Measurements from ENCODE around the gene ADK. TPM values are rescaled to one million over a fixed set of nuclear protein-coding genes. Genes with fewer than 3 reads are reported as not detected.

The ADK gene
- total and polyA plus RNA-seq, 2 experiments from 2014 or later = 39.9 to 53.0 TPM

- Histone ChIP-seq H3K79me2 (replicated peaks; ENCODE audit: insufficient read depth) (peaks cover 56% of the 10 kb centered on the region), H3K4me3 (no peak overlapping the region), H2AFZ (no peak overlapping the region), H3K4me1 (ENCODE audit: insufficient read depth) (no peaks in the 10 kb centered on the region), H3F3A (replicated peaks; ENCODE audit: low read depth) (no peaks in the 10 kb centered on the region), H3K9me2 (ENCODE audit: insufficient read depth) (no peaks in the 10 kb centered on the region), H3K27me3 (ENCODE audit: insufficient read depth) (no peaks in the 10 kb centered on the region), H3K27ac (ENCODE audit: low read depth) (no peak overlapping the region), H3K4me2 (no peak overlapping the region), H3K36me3 (ENCODE audit: insufficient read depth) (no peaks in the 10 kb centered on the region), H4K20me1 (replicated peaks; ENCODE audit: insufficient read depth) (peaks cover 15% of the 10 kb centered on the region; the same call in 1 of the 2 replicates)
- Mint-ChIP-seq H3K4me1 (peaks cover 3% of the 10 kb centered on the region; the same call in 2 of the 3 replicates), H3K4me3 (no peak overlapping the region), H3K9me3 (no peaks in the 10 kb centered on the region), H3K27ac (no peak overlapping the region), H3K36me3 (ENCODE audit: low read depth) (no peaks in the 10 kb centered on the region), H3K27me3 (ENCODE audit: insufficient read depth, low read depth, poor library complexity) (peaks cover 2% of the 10 kb centered on the region)
- ATAC-seq (no peak), DNase-seq (ENCODE audit: low spot score) (no peak)
- no peak for TF ChIP-seq CREB1 (CRISPR knock-in tag; IDR thresholded peaks at IDR 0.05; ENCODE audit: low read depth)
- TF ChIP-seq STAT1 (IDR thresholded peaks at IDR 0.05; ENCODE audit: unreplicated experiment) = no peak
These were observed 16.4 kb downstream of the ADK start for GRCh38 chr10:74167443-74167842.

- Mint-ChIP-seq H3K9me3 (no peaks in the 10 kb centered on the region), H3K27me3 (ENCODE audit: insufficient read depth, low read depth, poor library complexity) (peaks cover 2% of the 10 kb centered on the region), H3K36me3 (ENCODE audit: low read depth) (no peaks in the 10 kb centered on the region), H3K4me3 (no peak overlapping the region), H3K27ac (no peak overlapping the region), H3K4me1 (peaks cover 5% of the 10 kb centered on the region; the same call in 2 of the 3 replicates)
- H3F3A ChIP-seq (replicated peaks; ENCODE audit: low read depth) = no peaks in the 10 kb centered on the region
- H2AFZ ChIP-seq = no peak overlapping the region
- H3K4me3 ChIP-seq = no peak overlapping the region
- ATAC-seq = no peak
- H3K27ac ChIP-seq (ENCODE audit: low read depth) = no peak overlapping the region
- no peaks in the 10 kb centered on the region for H3K27me3 ChIP-seq (ENCODE audit: insufficient read depth)
- H3K79me2 ChIP-seq (replicated peaks; ENCODE audit: insufficient read depth) = peaks cover 23% of the 10 kb centered on the region
- no peak for DNase-seq (ENCODE audit: low spot score)
- no peaks in the 10 kb centered on the region for H3K36me3 ChIP-seq (ENCODE audit: insufficient read depth)
- no peak overlapping the region for H3K4me2 ChIP-seq
- peaks cover 4% of the 10 kb centered on the region; the same call in 1 of the 2 replicates for H4K20me1 ChIP-seq (replicated peaks; ENCODE audit: insufficient read depth)
- H3K4me1 ChIP-seq (ENCODE audit: insufficient read depth) = peaks cover 5% of the 10 kb centered on the region
- H3K9me2 ChIP-seq (ENCODE audit: insufficient read depth) = no peaks in the 10 kb centered on the region
- no peak for TF ChIP-seq ETS1 (IDR thresholded peaks at IDR 0.05)
- no peak for TF ChIP-seq ZNF331 (CRISPR knock-in tag; IDR thresholded peaks at IDR 0.05; ENCODE audit: low read depth)
- no peak for TF ChIP-seq NANOG (IDR thresholded peaks at IDR 0.05; ENCODE audit: borderline replicate concordance)
- TF ChIP-seq ZNF462 (CRISPR knock-in tag; IDR thresholded peaks at IDR 0.05) = no peak
- TF ChIP-seq STAT1 (IDR thresholded peaks at IDR 0.05; ENCODE audit: unreplicated experiment) = no peak
- no peak for TF ChIP-seq POLR2AphosphoS5 (IDR thresholded peaks at IDR 0.05; ENCODE audit: low read depth)
- TF ChIP-seq CTCF (conservative IDR thresholded peaks at IDR 0.05; ENCODE audit: low read depth in 2 of 2) = no peak
- no peak for TF ChIP-seq EZH2 (IDR thresholded peaks at IDR 0.05; ENCODE audit: low read depth, unreplicated experiment)
- TF ChIP-seq JUNB (IDR thresholded peaks at IDR 0.05; ENCODE audit: unreplicated experiment) = no peak
- TF ChIP-seq EZH2phosphoT487 (IDR thresholded peaks at IDR 0.05; ENCODE audit: unreplicated experiment) = no peak
- TF ChIP-seq ZNF114 (CRISPR knock-in tag; IDR thresholded peaks at IDR 0.05) = no peak
These were observed 20.6 kb downstream of the ADK start for GRCh38 chr10:74171625-74172024.
